HEK293 (cell line): ENCODE data around the gene SCGB1A1.

Source experiments
- CTCF ChIP-seq: fragments of 450-650 bp; formaldehyde crosslinking; IDR thresholded peaks from 2 replicates; pipeline ENCODE4 v1.5.1; 2016; ENCODE audit warnings: missing biosample characterization, missing genetic modification characterization
- PRDM1 ChIP-seq: fragments of 450-650 bp; formaldehyde crosslinking; IDR thresholded peaks from 2 replicates; pipeline ENCODE4; 2016; ENCODE audit warnings: missing biosample characterization, missing genetic modification characterization
- YY1 ChIP-seq: fragments of 450-650 bp; formaldehyde crosslinking; IDR thresholded peaks from 2 replicates; pipeline ENCODE4 v1.5.1; 2018; ENCODE audit warnings: missing biosample characterization, missing genetic modification characterization
- ZBTB10 ChIP-seq: fragments of 450-650 bp; formaldehyde crosslinking; IDR thresholded peaks from 2 replicates; pipeline ENCODE4 v1.5.1; 2016; ENCODE audit warnings: missing biosample characterization, missing genetic modification characterization
- ZBTB26 ChIP-seq: fragments of 450-650 bp; formaldehyde crosslinking; optimal IDR thresholded peaks from 2 replicates; pipeline ENCODE3; 2016; ENCODE audit warnings: missing biosample characterization, mild to moderate bottlenecking, missing genetic modification characterization
- ZFP37 ChIP-seq: fragments of 450-650 bp; formaldehyde crosslinking; IDR thresholded peaks from 2 replicates; pipeline ENCODE4 v1.5.1; 2016; ENCODE audit warnings: missing biosample characterization, missing genetic modification characterization
- ZNF707 ChIP-seq: fragments of 450-650 bp; formaldehyde crosslinking; IDR thresholded peaks from 2 replicates; pipeline ENCODE4 v1.5.1; 2016; ENCODE audit warnings: missing biosample characterization, missing genetic modification characterization
- ZNF791 ChIP-seq: fragments of 450-650 bp; formaldehyde crosslinking; IDR thresholded peaks from 2 replicates; pipeline ENCODE4 v1.5.1; 2016; ENCODE audit warnings: missing biosample characterization, missing genetic modification characterization

GRCh38 chr11:62419943-62420342 is 1.1 kb downstream of the SCGB1A1 start:
- no peak for TF ChIP-seq CTCF (tag by site-specific recombination)
- no peak for TF ChIP-seq ZFP37 (tag by site-specific recombination)
- no peak for TF ChIP-seq ZNF707
- no peak for TF ChIP-seq YY1 (tag by site-specific recombination)
- TF ChIP-seq ZBTB10 (tag by site-specific recombination), result no peak
- no peak for TF ChIP-seq ZNF791 (tag by site-specific recombination)
- TF ChIP-seq PRDM1 (tag by site-specific recombination), result no peak
- TF ChIP-seq ZBTB26, result no peak
